Gastroesophageal sphincter (tissue), 3 donors: ENCODE measurements around the gene GTF2I.

Source experiments
- CTCF ChIP-seq, 4 experiments: fragments of 200-600 bp in 2 of 4; fragments of 450-650 bp in 2 of 4; sonication (generic) in 1 of 4; IDR thresholded peaks; one replicate each; pipeline ENCODE4 v1.5.1; 2017 to 2019; ENCODE audit warnings: antibody characterized with exemption in 4 of 4, mild to moderate bottlenecking in 2 of 4, moderate library complexity in 2 of 4
- POLR2A ChIP-seq, 2 donors: fragments of 450-650 bp; IDR thresholded peaks; one replicate each; pipeline ENCODE4 v1.6.1; 2017; ENCODE audit warnings: antibody characterized with exemption in 2 of 2, mild to moderate bottlenecking in 2 of 2, moderate library complexity in 1 of 2

DNA sequence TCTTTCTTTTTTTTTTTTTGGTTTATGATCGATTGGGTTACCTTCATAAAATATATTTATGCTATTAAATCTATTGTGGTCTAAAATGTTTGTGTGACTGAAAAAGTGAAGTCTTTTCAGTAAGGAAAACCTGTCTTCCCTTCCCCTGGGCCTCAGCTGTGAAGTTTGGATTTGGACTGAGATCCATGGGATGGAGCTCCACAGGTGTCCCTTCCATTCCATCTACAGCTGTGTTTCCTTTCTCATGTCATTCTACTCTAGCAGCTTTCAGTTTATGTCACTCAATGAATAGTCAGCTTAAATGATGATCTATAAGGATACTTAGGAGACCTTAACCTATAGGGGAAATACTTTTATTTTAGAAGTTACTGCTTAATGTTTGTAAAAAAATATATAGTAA lies 68.3 kb downstream of the GTF2I start:
- no peak for TF ChIP-seq POLR2A (IDR thresholded peaks at IDR 0.05)
- no peak for TF ChIP-seq CTCF (IDR thresholded peaks at IDR 0.05)
